Endodermal cell (in vitro differentiated cells): ENCODE data around the gene RTRAF. TPM values are rescaled to one million over a fixed set of nuclear protein-coding genes. Genes with fewer than 3 reads are reported as not detected.

Source experiments
- DNase-seq: peaks from one replicate; pipeline ENCODE4 v3.0.0-alpha.2; 2017
- H3K27ac ChIP-seq: 2 replicates; pipeline ENCODE4 v1.5.1; 2013; ENCODE audit warnings: mild to moderate bottlenecking, low read depth, low read length, moderate library complexity
- H3K27me3 ChIP-seq: 2 replicates; pipeline ENCODE4 v1.6.1; 2013; ENCODE audit warnings: mild to moderate bottlenecking, low read length, moderate library complexity; ENCODE audit not compliant: insufficient read depth, control insufficient read depth, poor library complexity, severe bottlenecking
- H3K36me3 ChIP-seq: 2 replicates; pipeline ENCODE4 v1.7.0; 2013; ENCODE audit warnings: mild to moderate bottlenecking, low read length, moderate library complexity; ENCODE audit not compliant: control insufficient read depth, insufficient read depth
- H3K4me1 ChIP-seq: one replicate; pipeline ENCODE4 v1.7.0; 2013; ENCODE audit warnings: low read length; ENCODE audit not compliant: control insufficient read depth, insufficient read depth
- H3K4me3 ChIP-seq: 2 replicates; pipeline ENCODE4 v1.5.1; 2013; ENCODE audit warnings: mild to moderate bottlenecking, low read length, moderate library complexity
- H3K9ac ChIP-seq: 2 replicates; pipeline ENCODE4 v1.6.1; 2013; ENCODE audit warnings: mild to moderate bottlenecking, low read length, moderate library complexity; ENCODE audit not compliant: poor library complexity, severe bottlenecking; ENCODE audit errors: extremely low read depth
- H3K9me3 ChIP-seq: 2 replicates; pipeline ENCODE4 v1.6.1; 2013; ENCODE audit warnings: mild to moderate bottlenecking, low read length, moderate library complexity; ENCODE audit not compliant: control insufficient read depth
- H3K27ac Mint-ChIP-seq: 2 replicates; pipeline ENCODE4 v1.8.0; 2020; ENCODE audit warnings: mixed read lengths
- H3K27me3 Mint-ChIP-seq: 2 replicates; pipeline ENCODE4 v1.8.0; 2021; ENCODE audit warnings: mild to moderate bottlenecking, mixed read lengths; ENCODE audit not compliant: insufficient read depth
- H3K36me3 Mint-ChIP-seq: 2 replicates; pipeline ENCODE4 v1.8.0; 2020; ENCODE audit warnings: low read depth, mixed read lengths
- H3K4me1 Mint-ChIP-seq: 2 replicates; pipeline ENCODE4 v1.8.0; 2020; ENCODE audit warnings: mixed read lengths
- H3K4me3 Mint-ChIP-seq: 2 replicates; pipeline ENCODE4 v1.8.0; 2020; ENCODE audit warnings: mild to moderate bottlenecking, moderate library complexity, mixed read lengths
- H3K9me3 Mint-ChIP-seq: 2 replicates; pipeline ENCODE4 v1.8.0; 2020; ENCODE audit warnings: mild to moderate bottlenecking, mixed read lengths
- CTCF ChIP-seq: fragments of 200-600 bp; sonication (generic); conservative IDR thresholded peaks from 2 replicates; pipeline ENCODE4 v1.5.0; 2021; ENCODE audit warnings: antibody characterized with exemption, mild to moderate bottlenecking
- WGBS, 2 experiments: methylation state at CpG; one replicate each; pipeline versions ENCODE4 v1.1.5 to v1.1.7; 2013; ENCODE audit warnings: missing lambda C conversion rate in 2 of 2, mixed read lengths in 1 of 2; ENCODE audit not compliant: insufficient coverage in 1 of 2, insufficient read length in 1 of 2; 5-methylcytosine and 5-hydroxymethylcytosine counted together
- total RNA-seq, 2 donors: library from RNA; stranded (reverse); fragmentation: NEBNext Ultra II Directional in 1 of 2; extraction: Animal tissue kit (Norgen Biotek cat#: 25700) in 1 of 2; gene quantifications; 2 replicates in 1 of 2; 3 replicates in 1 of 2; pipeline ENCODE4 v1.2.1, GENCODE V29; 2021

Gene RTRAF
- total RNA-seq, 2 donors from 2014 or later, result 284 to 307 TPM

DNA sequence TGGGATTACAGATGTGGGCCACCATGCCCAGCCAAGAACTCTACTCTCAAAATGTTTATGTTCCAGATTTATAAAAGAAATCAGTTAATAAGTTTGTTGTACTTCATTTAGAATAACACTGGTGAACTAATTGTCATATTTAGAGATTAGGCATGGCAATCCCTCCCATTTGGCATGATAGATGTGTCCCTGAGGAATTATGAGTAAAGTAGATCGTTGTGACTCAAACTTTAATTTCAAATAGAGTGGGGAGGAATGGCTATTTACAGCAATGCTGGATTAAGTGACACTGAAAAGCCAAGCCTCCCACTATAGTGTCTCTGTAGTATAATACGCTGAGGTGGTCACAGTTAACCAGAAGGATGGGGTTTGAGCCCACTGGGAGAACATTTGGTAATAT lies 39.3 kb upstream of the RTRAF start:
- H3K36me3 Mint-ChIP-seq, result peaks cover 14% of the 10 kb centered on the region

GRCh38 chr14:51951656-51952055 lies 37.7 kb upstream of the RTRAF start:
- Mint-ChIP-seq H3K4me1 (no peaks in the 10 kb centered on the region), H3K4me3 (no peak overlapping the region), H3K36me3 (peaks cover 19% of the 10 kb centered on the region), H3K27me3 (no peaks in the 10 kb centered on the region), H3K27ac (no peak overlapping the region), H3K9me3 (peaks cover 15% of the 10 kb centered on the region)
- H3K27me3 ChIP-seq, result no peaks in the 10 kb centered on the region
- no peaks in the 10 kb centered on the region for H3K4me1 ChIP-seq
- 67 to 73% methylated on average over 2 to 3 of the region's 3 CpGs for WGBS, 2 experiments
- no peak overlapping the region for H3K4me3 ChIP-seq
- peaks cover 26% of the 10 kb centered on the region for H3K36me3 ChIP-seq
- H3K9me3 ChIP-seq, result peaks cover 9% of the 10 kb centered on the region
- DNase-seq, result no peak
- TF ChIP-seq CTCF, result no peak
- no peak overlapping the region for H3K27ac ChIP-seq
- no peak overlapping the region for H3K9ac ChIP-seq

More for the DNA sequence above, 39.3 kb upstream of the RTRAF start:
- peaks cover 16% of the 10 kb centered on the region for H3K36me3 ChIP-seq
- H3K9me3 Mint-ChIP-seq, result peaks cover 12% of the 10 kb centered on the region
- no peak overlapping the region for H3K9ac ChIP-seq
- DNase-seq, result no peak
- H3K9me3 ChIP-seq, result peaks cover 13% of the 10 kb centered on the region
- H3K4me1 ChIP-seq, result no peaks in the 10 kb centered on the region
- H3K27me3 Mint-ChIP-seq, result no peaks in the 10 kb centered on the region
- H3K27ac Mint-ChIP-seq, result no peak overlapping the region
- H3K27me3 ChIP-seq, result no peaks in the 10 kb centered on the region
- TF ChIP-seq CTCF, result no peak
- 93 to 100% methylated on average over 2 of the region's 2 CpGs for WGBS, 2 experiments
- no peaks in the 10 kb centered on the region for H3K4me1 Mint-ChIP-seq
- H3K27ac ChIP-seq, result no peak overlapping the region
- H3K4me3 ChIP-seq, result no peak overlapping the region
- H3K4me3 Mint-ChIP-seq, result no peak overlapping the region

DNA sequence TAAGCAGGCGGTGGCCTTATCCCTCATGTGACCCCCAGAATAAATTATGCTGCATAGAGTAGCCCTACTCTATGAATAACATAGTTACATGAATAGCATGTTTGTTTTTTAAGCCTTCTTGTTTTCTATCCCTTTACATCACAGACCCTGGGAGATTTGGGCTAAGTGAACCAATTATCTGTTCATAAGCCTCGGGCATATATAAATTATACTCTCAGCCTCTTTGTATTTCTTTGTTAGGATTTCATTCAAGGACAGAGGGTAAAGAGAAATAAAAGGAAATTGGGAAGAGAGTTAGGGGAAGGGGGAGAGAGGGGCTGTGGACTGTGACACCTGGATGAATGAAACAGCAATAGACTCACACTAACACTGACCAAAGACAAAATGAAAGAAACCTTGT lies 35.3 kb upstream of the RTRAF start:
- no peaks in the 10 kb centered on the region for H3K4me1 ChIP-seq
- no peak overlapping the region for H3K4me3 Mint-ChIP-seq
- DNase-seq, result no peak
- no peak overlapping the region for H3K9ac ChIP-seq
- no peak for TF ChIP-seq CTCF
- peaks cover 45% of the 10 kb centered on the region for H3K36me3 ChIP-seq
- H3K4me3 ChIP-seq, result no peak overlapping the region
- 100% methylated on average over 2 of the region's 2 CpGs; no CpG with 5 or more reads in 1 of the 2 experiments for WGBS, 2 experiments
- H3K27me3 ChIP-seq, result no peaks in the 10 kb centered on the region
- peaks cover 16% of the 10 kb centered on the region for H3K9me3 Mint-ChIP-seq
- H3K36me3 Mint-ChIP-seq, result peaks cover 43% of the 10 kb centered on the region
- no peak overlapping the region for H3K27ac ChIP-seq
- no peaks in the 10 kb centered on the region for H3K4me1 Mint-ChIP-seq
- peaks cover 19% of the 10 kb centered on the region for H3K9me3 ChIP-seq
- no peaks in the 10 kb centered on the region for H3K27me3 Mint-ChIP-seq
- no peak overlapping the region for H3K27ac Mint-ChIP-seq
